K562 (cell line): ENCODE results near the gene ALS2CL. TPM values are rescaled to one million over a fixed set of nuclear protein-coding genes. Genes with fewer than 3 reads are reported as not detected.

ENCODE experiments used
- ATAC-seq: fragments of 200-7000 bp; cut with Tn5 transposase; 3 replicates; pipeline ENCODE4 v1.9.1; 2020; ENCODE audit warnings: moderate library complexity
- BruUV-seq: library from RNA; stranded (reverse); fragments of 400-500 nt; replicated peaks from 2 replicates; lab custom pipeline; 2021; lab: Mats Ljungman, UMichigan
- CTCF ChIA-PET: fragments of 300-600 bp; formaldehyde crosslinking; extraction: SDS; loops from one replicate; lab custom pipeline; 2021; ENCODE audit warnings: low intra/inter-chr PET ratio; lab: Yijun Ruan, JAX
- POLR2A ChIA-PET: fragments of 300-600, 350-650 bp; sonication (Branson Sonifier 250); formaldehyde crosslinking; extraction: SDS; loops from one replicate; lab custom pipeline; 2021; ENCODE audit warnings: antibody characterized with exemption, inconsistent platforms; lab: Yijun Ruan, JAX
- DNase-seq, 4 experiments: peaks; one replicate each; pipeline versions ENCODE4 v3.0.0 to v3.0.0-alpha.2; 2011 to 2018; ENCODE audit warnings: low spot score in 3 of 4, mixed read lengths in 3 of 4; ENCODE audit errors: extremely low read depth in 1 of 4
- FAIRE-seq: peaks from 2 replicates; lab custom pipeline; 2011; peaks lifted over from hg19 to GRCh38; lab: Jason Lieb, UNC
- H2AFZ ChIP-seq: 2 replicates; pipeline ENCODE4 v1.6.0; 2011; ENCODE audit warnings: low read depth, low read length, control low read depth, inconsistent platforms
- H3K27ac ChIP-seq: fragments of 200-600 bp; 3 replicates; pipeline ENCODE4 v1.8.0; 2011; ENCODE audit warnings: low read depth, mild to moderate bottlenecking, control low read depth, inconsistent platforms, low read length, moderate library complexity, mixed read lengths; ENCODE audit errors: extremely low read depth
- H3K27me3 ChIP-seq, 2 experiments: fragments of 300-600 bp in 1 of 2; 2 replicates in 1 of 2; 3 replicates in 1 of 2; pipeline versions ENCODE4 v1.6.0 to v1.8.0; 2011; ENCODE audit warnings: inconsistent platforms in 2 of 2, low read length in 2 of 2, mild to moderate bottlenecking in 1 of 2, mixed read lengths in 1 of 2, moderate library complexity in 1 of 2; ENCODE audit not compliant: control insufficient read depth in 2 of 2, insufficient read depth in 2 of 2
- H3K36me3 ChIP-seq: fragments of 300-600 bp; 3 replicates; pipeline ENCODE4 v1.8.0; 2011; ENCODE audit warnings: mild to moderate bottlenecking, low read length, inconsistent platforms; ENCODE audit not compliant: control insufficient read depth, insufficient read depth
- H3K4me1 ChIP-seq, 2 experiments: fragments of 200-600 bp in 1 of 2; replicated peaks in 1 of 2; 2 replicates in 1 of 2; 3 replicates in 1 of 2; pipeline versions ENCODE4 v1.5.1 to v1.8.0; 2011; ENCODE audit warnings: inconsistent platforms in 2 of 2, low read length in 2 of 2, mild to moderate bottlenecking in 1 of 2, mixed read lengths in 1 of 2, moderate library complexity in 1 of 2; ENCODE audit not compliant: control insufficient read depth in 2 of 2, insufficient read depth in 2 of 2
- H3K4me2 ChIP-seq: 2 replicates; pipeline ENCODE4 v1.6.1; 2011; ENCODE audit warnings: low read length, control low read depth, inconsistent platforms, mixed read lengths; ENCODE audit not compliant: insufficient read depth
- H3K4me3 ChIP-seq: fragments of 200-600 bp; sonication (generic), shearing (Covaris generic); 2 replicates; pipeline ENCODE4 v1.5.1; 2016; ENCODE audit warnings: control low read depth, inconsistent platforms
- H3K79me2 ChIP-seq: fragments of 200-600 bp; 3 replicates; pipeline ENCODE4 v1.8.0; 2011; ENCODE audit warnings: low read length, inconsistent platforms; ENCODE audit not compliant: control insufficient read depth, insufficient read depth
- H3K9ac ChIP-seq, 2 experiments: 2 replicates each; pipeline versions ENCODE4 v1.6.0 to v1.6.1; 2011; ENCODE audit warnings: low read depth in 2 of 2, low read length in 2 of 2, control low read depth in 1 of 2, inconsistent platforms in 1 of 2, mild to moderate bottlenecking in 1 of 2, mixed read lengths in 1 of 2; ENCODE audit not compliant: insufficient read depth in 1 of 2
- H3K9me1 ChIP-seq: one replicate; pipeline ENCODE4 v1.6.0; 2011; ENCODE audit warnings: inconsistent platforms, mild to moderate bottlenecking, low read length, moderate library complexity; ENCODE audit not compliant: control insufficient read depth, insufficient read depth
- H3K9me3 ChIP-seq: replicated peaks from 2 replicates; pipeline ENCODE4 v1.5.1; 2011; ENCODE audit warnings: low read depth, low read length, inconsistent platforms; ENCODE audit not compliant: control insufficient read depth, insufficient read depth
- H4K20me1 ChIP-seq: replicated peaks from 2 replicates; pipeline ENCODE4 v1.6.1; 2011; ENCODE audit warnings: low read length, inconsistent platforms, mixed read lengths; ENCODE audit not compliant: control insufficient read depth, insufficient read depth
- CBX3 ChIP-seq, 2 experiments: IDR thresholded peaks; 1 replicate in 1 of 2; 2 replicates in 1 of 2; pipeline ENCODE4 v1.6.1; 2012; ENCODE audit warnings: inconsistent platforms in 2 of 2, low read length in 2 of 2, borderline replicate concordance in 1 of 2, control low read depth in 1 of 2
- PHF21A ChIP-seq: fragments of 450-650 bp; IDR thresholded peaks from 2 replicates; pipeline ENCODE4 v1.6.1; 2017; ENCODE audit warnings: low read depth, borderline replicate concordance
- PHTF2 ChIP-seq: fragments of 250-450 bp; sonication (Bioruptor Pico); IDR thresholded peaks from 2 replicates; pipeline ENCODE4 v1.5.0; 2021; ENCODE audit warnings: mild to moderate bottlenecking
- POLR2A ChIP-seq: fragments of 450-650 bp; conservative IDR thresholded peaks from 2 replicates; pipeline ENCODE4 v1.6.1; 2016
- ZBTB26 ChIP-seq: fragments of 450-650 bp; formaldehyde crosslinking; IDR thresholded peaks from 2 replicates; pipeline ENCODE4 v1.4.0; 2022; ENCODE audit warnings: missing genetic modification characterization
- WGBS: fragments of 100-300 bp; shearing (Covaris generic); methylation state at CpG from one replicate; pipeline ENCODE4 v1.1.6; 2016; ENCODE audit warnings: low coverage, mixed read lengths; ENCODE audit not compliant: insufficient coverage; ENCODE audit errors: missing lambda C conversion rate; 5-methylcytosine and 5-hydroxymethylcytosine counted together
- in situ Hi-C: fragments of 300-500 bp; cut with MboI; formaldehyde crosslinking; loops from 4 replicates; pipeline ENCODE4 v1.15.0; 2018; ENCODE audit warnings: inconsistent platforms, mixed read lengths
- intact Hi-C: fragments of 100-400 bp; cut with micrococcal nuclease; formaldehyde crosslinking; loops from 2 replicates; pipeline ENCODE4 v1.14.2; 2022
- polyA plus RNA-seq, 8 experiments: library from polyadenylated mRNA; depleted of rRNA in 4 of 8; stranded (reverse) in 5 of 8; unstranded in 3 of 8; fragments of >200 nt; fragmentation: Nextera tagmentation in 2 of 8; fragmentation: Illumina TruSeq in 1 of 8; extraction: Ambion mirVana in 2 of 8; extraction: Trizol in 1 of 8; gene quantifications; 2 replicates each; pipeline versions ENCODE4 v1.2.1 to v1.2.3, GENCODE V29; 2011 to 2014; ENCODE audit warnings: inconsistent platforms in 1 of 8, missing spikeins in 1 of 8
- total RNA-seq, 7 experiments: library from RNA; depleted of rRNA in 6 of 7; stranded (reverse); fragments of >200 nt in 6 of 7; fragmentation: Illumina TruSeq in 2 of 7; extraction: Trizol in 2 of 7; gene quantifications; 2 replicates each; pipeline versions ENCODE4 v1.2.1 to v1.2.3, GENCODE V29; 2011 to 2021; ENCODE audit warnings: low replicate concordance in 1 of 7

The ALS2CL gene
- total and polyA plus RNA-seq, 9 of the 15 experiments (the other 6 are each of a cell fraction or from before 2014, with no cell fraction given) = 0.03 to 0.13 (median 0.05) TPM; not detected in 3

GRCh38 chr3:46675426-46675825 lies 18.1 kb downstream of the ALS2CL start:
- Histone ChIP-seq H3K27ac (no peak overlapping the region), H3K27me3 (peaks cover 29 to 90% of the 10 kb centered on the region in 2 experiments), H3K36me3 (no peaks in the 10 kb centered on the region), H3K9ac (no peak overlapping the region), H3K79me2 (no peaks in the 10 kb centered on the region), H3K4me3 (no peak overlapping the region), H3K9me1 (no peaks in the 10 kb centered on the region), H3K9me3 (no peaks in the 10 kb centered on the region), H3K4me2 (no peak overlapping the region), H4K20me1 (peaks cover 29% of the 10 kb centered on the region), H2AFZ (no peak overlapping the region), H3K4me1 (peaks cover 0 to 6% of the 10 kb centered on the region in 2 experiments; a peak in 2 of 5 replicates)
- no peak for DNase-seq
- POLR2A ChIA-PET = interaction anchor here (0.7 to 1.1 kb wide), 3 partner anchors 8 to 26 kb away, joined by 4 to 5 read pairs (median 4); no protein-coding TSS in a partner anchor
- WGBS = 13% methylated on average over 6 of the region's 6 CpGs
- no TSS peak for BruUV-seq
- no peak for FAIRE-seq
- no peak for ATAC-seq
- intact Hi-C loops (no loop called here), in situ Hi-C loops (no loop called here)
- CTCF ChIA-PET = no interaction called here
- no peak for TF ChIP-seq CBX3 (IDR thresholded peaks at IDR 0.05; ENCODE audit: borderline replicate concordance in 1 of 2, low read length in 2 of 2)
- TF ChIP-seq PHTF2 (CRISPR knock-in tag) = no peak
- TF ChIP-seq ZBTB26 (CRISPR knock-in tag) = no peak
- TF ChIP-seq PHF21A = no peak
- TF ChIP-seq POLR2A = no peak
